ENCODE results near the gene ABI3BP. TPM values are rescaled to one million over a fixed set of nuclear protein-coding genes. Genes with fewer than 3 reads are reported as not detected.

The ABI3BP gene
- total RNA-seq, 4 donors from 2014 or later, result 12.3 to 57.8 (median 22.0) TPM

DNA sequence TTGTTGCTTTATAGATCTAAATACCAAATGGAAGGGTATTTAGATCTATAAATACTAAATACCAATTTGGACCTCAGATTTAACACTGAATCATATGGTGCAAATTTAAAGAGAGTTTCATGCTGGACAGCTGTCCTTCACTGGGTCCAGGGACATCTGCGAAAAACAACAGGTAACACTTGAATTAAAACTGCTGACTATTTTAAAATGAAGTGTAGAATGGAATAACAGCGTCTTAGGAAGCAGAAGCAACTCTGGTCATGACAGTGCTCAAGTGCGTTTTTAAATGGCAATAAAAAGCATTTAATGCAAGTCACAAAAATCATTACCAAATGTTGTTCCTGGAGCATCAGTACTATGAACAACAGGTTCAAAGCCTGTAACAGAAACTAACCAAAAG is 177.6 kb downstream of the ABI3BP start:
- no peak for DNase-seq (ENCODE audit: low spot score in 2 of 2)
- intact Hi-C loops (cut with DNase I; ENCODE audit: low total_unique reads), result no loop called here
- whole genome bisulfite sequencing, 2 donors, result 93 to 95% methylated on average over 3 of the region's 3 CpGs
- H3K4me3 ChIP-seq (ENCODE audit: low read depth, poor library complexity, severe bottlenecking), result no peak overlapping the region
- TF ChIP-seq, protein P1, sequence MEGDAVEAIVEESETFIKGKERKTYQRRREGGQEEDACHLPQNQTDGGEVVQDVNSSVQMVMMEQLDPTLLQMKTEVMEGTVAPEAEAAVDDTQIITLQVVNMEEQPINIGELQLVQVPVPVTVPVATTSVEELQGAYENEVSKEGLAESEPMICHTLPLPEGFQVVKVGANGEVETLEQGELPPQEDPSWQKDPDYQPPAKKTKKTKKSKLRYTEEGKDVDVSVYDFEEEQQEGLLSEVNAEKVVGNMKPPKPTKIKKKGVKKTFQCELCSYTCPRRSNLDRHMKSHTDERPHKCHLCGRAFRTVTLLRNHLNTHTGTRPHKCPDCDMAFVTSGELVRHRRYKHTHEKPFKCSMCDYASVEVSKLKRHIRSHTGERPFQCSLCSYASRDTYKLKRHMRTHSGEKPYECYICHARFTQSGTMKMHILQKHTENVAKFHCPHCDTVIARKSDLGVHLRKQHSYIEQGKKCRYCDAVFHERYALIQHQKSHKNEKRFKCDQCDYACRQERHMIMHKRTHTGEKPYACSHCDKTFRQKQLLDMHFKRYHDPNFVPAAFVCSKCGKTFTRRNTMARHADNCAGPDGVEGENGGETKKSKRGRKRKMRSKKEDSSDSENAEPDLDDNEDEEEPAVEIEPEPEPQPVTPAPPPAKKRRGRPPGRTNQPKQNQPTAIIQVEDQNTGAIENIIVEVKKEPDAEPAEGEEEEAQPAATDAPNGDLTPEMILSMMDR (IDR thresholded peaks at IDR 0.05), result no peak
- no peak for TF ChIP-seq POLR2A (IDR thresholded peaks at IDR 0.05)

DNA sequence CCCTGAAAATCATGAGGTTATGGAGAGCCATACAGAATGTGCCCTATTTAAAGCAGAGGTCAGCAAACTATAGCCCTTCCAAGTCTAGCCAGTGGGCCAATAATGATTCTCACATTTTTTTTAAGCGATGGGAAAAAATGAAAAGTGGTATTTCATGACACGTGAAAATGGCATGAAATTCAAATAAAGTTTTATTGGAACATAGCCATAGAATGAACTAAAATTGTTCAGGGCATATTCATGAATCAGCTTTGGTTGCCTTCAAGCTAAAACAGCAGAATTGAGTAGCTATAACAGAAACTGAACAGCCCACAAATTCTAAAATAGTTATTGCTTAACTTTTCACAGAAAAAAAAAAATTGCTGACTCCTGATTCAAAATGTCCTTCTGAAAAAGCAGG is 179.4 kb downstream of the ABI3BP start:
- TF ChIP-seq POLR2A (IDR thresholded peaks at IDR 0.05), result no peak
- TF ChIP-seq, protein P1 (IDR thresholded peaks at IDR 0.05), result no peak
- intact Hi-C loops (cut with DNase I; ENCODE audit: low total_unique reads), result no loop called here
- no peak overlapping the region for H3K4me3 ChIP-seq (ENCODE audit: low read depth, poor library complexity, severe bottlenecking)
- 63 to 77% methylated on average over 2 of the region's 2 CpGs for WGBS, 2 donors
- no peak for DNase-seq (ENCODE audit: low spot score in 2 of 2)

DNA sequence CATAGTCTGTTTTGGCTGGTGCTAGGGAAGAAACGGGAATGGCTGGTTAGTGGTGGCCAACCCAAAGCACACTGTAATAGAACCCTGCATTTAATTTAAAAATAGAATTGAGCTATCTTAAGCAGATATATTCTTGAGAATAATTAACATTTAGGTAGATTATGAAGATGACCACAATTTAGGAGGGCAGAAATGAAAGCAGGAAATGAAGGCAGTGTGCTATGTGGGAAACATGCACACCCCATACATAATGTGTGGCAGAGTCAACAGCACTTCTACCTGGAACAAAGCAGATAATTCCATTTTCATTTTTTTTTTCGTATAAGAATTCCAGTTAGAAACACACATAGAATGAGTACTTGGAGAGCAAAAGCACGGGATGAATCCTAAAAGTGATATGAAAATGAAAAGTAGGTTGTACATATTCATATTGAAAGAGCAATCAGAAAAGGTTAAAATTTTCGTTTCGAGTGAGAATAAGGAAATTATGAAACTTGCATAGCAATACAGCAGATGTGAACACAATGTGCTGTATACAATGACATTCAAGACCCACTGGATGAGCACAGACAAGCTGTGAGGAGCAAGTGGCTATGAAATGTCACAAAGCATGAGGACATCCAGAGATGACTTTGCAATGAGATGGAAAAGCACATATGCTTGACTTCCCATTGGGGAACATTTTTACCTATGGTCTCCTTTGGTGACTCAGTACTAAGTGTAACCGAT is 181.3 kb downstream of the ABI3BP start:
- H3K4me3 ChIP-seq (ENCODE audit: low read depth, poor library complexity, severe bottlenecking), result no peak overlapping the region
- intact Hi-C loops (cut with DNase I; ENCODE audit: low total_unique reads), result no loop called here
- WGBS, 2 donors, result 83 to 86% methylated on average over 6 of the region's 6 CpGs
- TF ChIP-seq, protein P1 (IDR thresholded peaks at IDR 0.05), result no peak
- TF ChIP-seq POLR2A (IDR thresholded peaks at IDR 0.05), result no peak
- no peak for DNase-seq (ENCODE audit: low spot score in 2 of 2)

DNA sequence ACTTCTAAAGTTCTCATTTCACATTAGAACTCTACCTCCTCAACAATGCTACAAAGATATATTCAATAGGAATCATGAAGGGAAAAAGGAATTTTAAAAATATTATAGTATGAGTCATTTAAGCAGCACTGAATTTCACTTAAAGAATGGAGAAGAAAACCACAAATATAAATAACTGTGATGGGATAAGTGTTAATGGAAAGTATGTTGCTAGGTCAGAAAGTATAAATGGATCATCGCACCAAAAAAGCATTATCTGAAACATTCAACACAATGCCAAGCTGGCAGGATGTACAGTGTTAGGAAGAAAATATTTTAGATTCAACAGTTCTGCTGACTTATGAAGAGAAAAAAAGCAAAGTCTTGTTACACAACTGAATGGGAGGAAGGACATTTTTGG is 182.6 kb downstream of the ABI3BP start:
- intact Hi-C loops (cut with DNase I; ENCODE audit: low total_unique reads), result no loop called here
- 84 to 89% methylated on average over 1 of the region's 1 CpG for WGBS, 2 donors
- TF ChIP-seq, protein P1 (IDR thresholded peaks at IDR 0.05), result no peak
- TF ChIP-seq POLR2A (IDR thresholded peaks at IDR 0.05), result no peak
- H3K4me3 ChIP-seq (ENCODE audit: low read depth, poor library complexity, severe bottlenecking), result no peak overlapping the region
- no peak for DNase-seq (ENCODE audit: low spot score in 2 of 2)

DNA sequence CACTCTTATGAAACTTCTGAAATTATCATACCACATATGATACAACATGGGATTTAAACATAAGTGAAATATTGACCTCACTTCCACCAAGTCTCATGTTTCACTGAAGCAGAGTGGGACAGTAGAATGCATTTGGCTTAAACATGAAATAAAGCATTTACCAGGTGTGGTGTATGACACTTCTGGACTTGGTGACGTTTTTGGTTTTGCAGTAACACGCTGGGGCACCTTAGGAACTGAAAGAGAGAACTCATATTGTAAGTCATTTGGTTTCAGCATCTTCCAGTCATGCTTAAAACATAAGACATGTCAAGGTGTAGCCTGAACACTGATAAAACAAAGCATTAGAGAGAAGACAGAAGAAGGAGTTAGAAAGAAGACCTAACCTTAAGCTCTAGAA is 188.6 kb downstream of the ABI3BP start:
- DNase-seq (ENCODE audit: low spot score in 2 of 2), result no peak
- intact Hi-C loops (cut with DNase I; ENCODE audit: low total_unique reads), result no loop called here
- 79 to 82% methylated on average over 2 of the region's 2 CpGs for WGBS, 2 donors
- no peak overlapping the region for H3K4me3 ChIP-seq (ENCODE audit: low read depth, poor library complexity, severe bottlenecking)
- no peak for TF ChIP-seq POLR2A (IDR thresholded peaks at IDR 0.05)
- TF ChIP-seq, protein P1 (IDR thresholded peaks at IDR 0.05), result no peak

DNA sequence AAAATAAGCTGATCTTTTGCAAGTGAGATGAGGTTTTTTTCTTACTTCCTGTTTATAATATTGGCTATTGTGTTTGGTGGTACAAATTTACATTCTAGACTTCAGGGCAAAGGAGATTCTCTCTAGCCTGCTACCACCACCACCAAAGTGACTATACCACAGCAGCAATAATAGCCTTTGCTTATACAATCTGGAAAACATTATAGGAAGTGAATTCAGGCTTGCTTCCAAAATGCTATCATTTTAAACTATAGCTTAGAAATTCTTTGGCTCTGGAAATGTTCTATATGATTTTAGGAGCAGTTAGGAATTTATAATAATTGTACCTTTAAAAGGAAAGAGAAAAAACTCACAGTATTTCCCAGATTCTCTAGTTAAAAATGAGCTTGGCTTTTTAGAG is 189.5 kb downstream of the ABI3BP start:
- DNase-seq (ENCODE audit: low spot score in 2 of 2), result no peak
- TF ChIP-seq POLR2A (IDR thresholded peaks at IDR 0.05), result no peak
- TF ChIP-seq, protein P1 (IDR thresholded peaks at IDR 0.05), result no peak
- intact Hi-C loops (cut with DNase I; ENCODE audit: low total_unique reads), result no loop called here
- H3K4me3 ChIP-seq (ENCODE audit: low read depth, poor library complexity, severe bottlenecking), result no peak overlapping the region
